Measurements from ENCODE around the gene PAQR4. TPM values are rescaled to one million over a fixed set of nuclear protein-coding genes. Genes with fewer than 3 reads are reported as not detected.

PAQR4 gene
- total RNA-seq, 1 experiment from 2014 or later: 38.7 TPM

GRCh38 chr16:2964475-2965336 is 4.4 kb upstream of the PAQR4 start:
- DNase-seq (ENCODE audit: low read depth): peak; percentile 67

- DNase-seq (ENCODE audit: low read depth): no peak
Measured at GRCh38 chr16:2966043-2966807, 2.9 kb upstream of the PAQR4 start.

GRCh38 chr16:2966808-2967191 is 2.3 kb upstream of the PAQR4 start:
- no peak for DNase-seq (ENCODE audit: low read depth)

- DNase-seq (ENCODE audit: low read depth): no peak
Measured at GRCh38 chr16:2967211-2967631, 1.9 kb upstream of the PAQR4 start.

GRCh38 chr16:2967721-2968161 is 1.4 kb upstream of the PAQR4 start:
- DNase-seq (ENCODE audit: low read depth): no peak

GRCh38 chr16:2968368-2968737 is 795 bp upstream of the PAQR4 start:
- DNase-seq (ENCODE audit: low read depth): no peak

- DNase-seq (ENCODE audit: low read depth): peak; percentile 69
Measured at GRCh38 chr16:2969545-2970521, 685 bp downstream of the PAQR4 start.

GRCh38 chr16:2970563-2970962 is 1.4 kb downstream of the PAQR4 start:
- peak; percentile 27 for DNase-seq (ENCODE audit: low read depth)

- no peak for DNase-seq (ENCODE audit: low read depth)
Measured at GRCh38 chr16:2971134-2971984, 2.2 kb downstream of the PAQR4 start.

GRCh38 chr16:2971985-2972784 is 3.0 kb downstream of the PAQR4 start:
- peak; percentile 25 for DNase-seq (ENCODE audit: low read depth)

GRCh38 chr16:2973093-2973492 is 3.9 kb downstream of the PAQR4 start:
- no peak for DNase-seq (ENCODE audit: low read depth)

- no peak for DNase-seq (ENCODE audit: low read depth)
Measured at GRCh38 chr16:2973605-2974318, 4.6 kb downstream of the PAQR4 start.

- peak; percentile 43 for DNase-seq (ENCODE audit: low read depth)
Measured at GRCh38 chr16:2974319-2975056, 5.3 kb downstream of the PAQR4 start.

- DNase-seq (ENCODE audit: low read depth): no peak
Measured at GRCh38 chr16:2975161-2975795, 6.1 kb downstream of the PAQR4 start.

GRCh38 chr16:2976201-2976600 is 7.1 kb downstream of the PAQR4 start:
- DNase-seq (ENCODE audit: low read depth): no peak

- no peak for DNase-seq (ENCODE audit: low read depth)
Measured at GRCh38 chr16:2976673-2977072, 7.5 kb downstream of the PAQR4 start.

- DNase-seq (ENCODE audit: low read depth): no peak
Measured at GRCh38 chr16:2977440-2977839, 8.3 kb downstream of the PAQR4 start.

- no peak for DNase-seq (ENCODE audit: low read depth)
Measured at GRCh38 chr16:2979669-2980226, 10.6 kb downstream of the PAQR4 start.
